ENCODE data around the gene DCAF8. TPM values are rescaled to one million over a fixed set of nuclear protein-coding genes. Genes with fewer than 3 reads are reported as not detected.
A peak's percentile ranks its signal among the peaks of the same experiment; 100 is the strongest.

Gene DCAF8
- total and polyA plus RNA-seq, 2 experiments from 2014 or later, result 151 to 210 TPM

- Histone ChIP-seq H3K9me3 (ENCODE audit: low read depth) (no peaks in the 10 kb centered on the region), H3K27me3 (no peaks in the 10 kb centered on the region), H3K27ac (peak overlapping the region; percentile 75), H3K36me3 (peaks cover 17% of the 10 kb centered on the region), H3K4me1 (ENCODE audit: low read depth) (peaks cover 46% of the 10 kb centered on the region), H3K4me3 (no peak overlapping the region)
- no peak for TF ChIP-seq CTCF (IDR thresholded peaks at IDR 0.05; ENCODE audit: low read depth, low read length)
- no peak for DNase-seq (ENCODE audit: low read depth in 1 of 2, low spot score in 1 of 2)
Observed at GRCh38 chr1:160243767-160244166, 18.6 kb downstream of the DCAF8 start.

- DNase-seq (ENCODE audit: low read depth in 1 of 2, low spot score in 1 of 2), result no peak
- Histone ChIP-seq H3K27me3 (no peaks in the 10 kb centered on the region), H3K4me1 (ENCODE audit: low read depth) (peaks cover 14% of the 10 kb centered on the region), H3K27ac (no peak overlapping the region), H3K36me3 (peaks cover 52% of the 10 kb centered on the region), H3K4me3 (no peak overlapping the region), H3K9me3 (ENCODE audit: low read depth) (no peaks in the 10 kb centered on the region)
- no peak for TF ChIP-seq CTCF (IDR thresholded peaks at IDR 0.05; ENCODE audit: low read depth, low read length)
Observed at GRCh38 chr1:160239582-160240299, 22.6 kb downstream of the DCAF8 start.

GRCh38 chr1:160238408-160238807 lies 23.9 kb downstream of the DCAF8 start:
- Histone ChIP-seq H3K27me3 (no peaks in the 10 kb centered on the region), H3K4me3 (no peak overlapping the region), H3K4me1 (ENCODE audit: low read depth) (peaks cover under 1% of the 10 kb centered on the region), H3K36me3 (peaks cover 56% of the 10 kb centered on the region), H3K9me3 (ENCODE audit: low read depth) (no peaks in the 10 kb centered on the region), H3K27ac (no peak overlapping the region)
- no peak for TF ChIP-seq CTCF (IDR thresholded peaks at IDR 0.05; ENCODE audit: low read depth, low read length)
- DNase-seq (ENCODE audit: low read depth in 1 of 2, low spot score in 1 of 2), result peak in 1 of 2 donors; percentile 20

GRCh38 chr1:160237558-160237957 lies 24.8 kb downstream of the DCAF8 start:
- Histone ChIP-seq H3K4me3 (no peak overlapping the region), H3K9me3 (ENCODE audit: low read depth) (no peaks in the 10 kb centered on the region), H3K4me1 (ENCODE audit: low read depth) (no peaks in the 10 kb centered on the region), H3K27me3 (no peaks in the 10 kb centered on the region), H3K27ac (no peak overlapping the region), H3K36me3 (peaks cover 56% of the 10 kb centered on the region)
- DNase-seq (ENCODE audit: low read depth in 1 of 2, low spot score in 1 of 2), result no peak
- no peak for TF ChIP-seq CTCF (IDR thresholded peaks at IDR 0.05; ENCODE audit: low read depth, low read length)

- DNase-seq (ENCODE audit: low read depth in 1 of 2, low spot score in 1 of 2), result no peak
- H3K4me3 ChIP-seq, result no peak overlapping the region
Observed at GRCh38 chr1:160236806-160237205, 25.5 kb downstream of the DCAF8 start.

More at GRCh38 chr1:160236806-160237205, 25.5 kb downstream of the DCAF8 start:
- Histone ChIP-seq H3K27ac (no peak overlapping the region), H3K36me3 (peaks cover 56% of the 10 kb centered on the region), H3K4me1 (ENCODE audit: low read depth) (no peaks in the 10 kb centered on the region), H3K9me3 (ENCODE audit: low read depth) (no peaks in the 10 kb centered on the region), H3K27me3 (no peaks in the 10 kb centered on the region)
- no peak for TF ChIP-seq CTCF (IDR thresholded peaks at IDR 0.05; ENCODE audit: low read depth, low read length)

Data from cardiac muscle cell (in vitro differentiated cells and primary cell).